Stimulated activated naive CD8-positive, alpha-beta T cell treated with anti-CD3 and anti-CD28 coated beads, Interleukin-15, amount 100 ng/mL, for 72 hours (primary cell): ENCODE measurements around the gene ADH7.
"Not testable (repeated sequence)": the region's sequence is repeated elsewhere in the genome, so short reads cannot be mapped to it uniquely, and the experiment has no call there.

Experiments
- ATAC-seq: fragments of 150-1000 bp; cut with Tn5 transposase; 2 replicates; pipeline ENCODE4 v1.10.0; 2021; ENCODE audit warnings: mild to moderate bottlenecking, moderate library complexity
- DNase-seq, 2 donors: peaks; one replicate each; pipeline ENCODE4 v3.0.0; 2021 to 2022
- H3K27ac Mint-ChIP-seq, 2 donors: one replicate each; pipeline ENCODE4 v1.8.0; 2022; ENCODE audit warnings: mild to moderate bottlenecking in 2 of 2, mixed read lengths in 2 of 2, moderate library complexity in 2 of 2
- H3K27me3 Mint-ChIP-seq: one replicate; pipeline ENCODE4 v1.8.0; 2022; ENCODE audit warnings: mixed read lengths
- H3K4me1 Mint-ChIP-seq: one replicate; pipeline ENCODE4 v1.8.0; 2022; ENCODE audit warnings: mild to moderate bottlenecking, mixed read lengths
- H3K4me3 Mint-ChIP-seq, 2 donors: one replicate each; pipeline ENCODE4 v1.8.0; 2022; ENCODE audit warnings: mild to moderate bottlenecking in 2 of 2, mixed read lengths in 2 of 2, moderate library complexity in 1 of 2
- H3K9me3 Mint-ChIP-seq, 2 donors: one replicate each; pipeline ENCODE4 v1.8.0; 2022; ENCODE audit warnings: mixed read lengths in 2 of 2

The ADH7 gene

GRCh38 chr4:99438405-99438780, 3.3 kb upstream of the ADH7 start:
- Mint-ChIP-seq H3K27ac (no peak overlapping the region), H3K27me3 (peaks cover 11% of the 10 kb centered on the region), H3K4me1 (no peaks in the 10 kb centered on the region), H3K9me3 (no peaks in the 10 kb centered on the region), H3K4me3 (no peak overlapping the region)
- DNase-seq (no peak), ATAC-seq (no peak)

GRCh38 chr4:99437723-99438404, 2.7 kb upstream of the ADH7 start:
- H3K4me1 Mint-ChIP-seq = no peaks in the 10 kb centered on the region
- H3K27ac Mint-ChIP-seq = no peak overlapping the region
- no peak for ATAC-seq
- H3K27me3 Mint-ChIP-seq = peaks cover 14% of the 10 kb centered on the region
- no peak for DNase-seq
- H3K9me3 Mint-ChIP-seq = no peaks in the 10 kb centered on the region
- no peak overlapping the region for H3K4me3 Mint-ChIP-seq

GRCh38 chr4:99436976-99437722, 2.0 kb upstream of the ADH7 start:
- Mint-ChIP-seq H3K4me1 (no peaks in the 10 kb centered on the region), H3K27ac (no peak overlapping the region), H3K4me3 (no peak overlapping the region), H3K9me3 (no peaks in the 10 kb centered on the region), H3K27me3 (peaks cover 17% of the 10 kb centered on the region)
- no peak for DNase-seq
- no peak for ATAC-seq

GRCh38 chr4:99436462-99436861, 1.3 kb upstream of the ADH7 start:
- ATAC-seq = no peak
- no peak overlapping the region for H3K27ac Mint-ChIP-seq
- H3K4me1 Mint-ChIP-seq = no peaks in the 10 kb centered on the region
- H3K4me3 Mint-ChIP-seq = no peak overlapping the region
- H3K27me3 Mint-ChIP-seq = peaks cover 21% of the 10 kb centered on the region
- DNase-seq = no peak
- H3K9me3 Mint-ChIP-seq = no peaks in the 10 kb centered on the region

GRCh38 chr4:99430106-99430505, 5.0 kb downstream of the ADH7 start:
- no peak overlapping the region for H3K4me3 Mint-ChIP-seq
- H3K27me3 Mint-ChIP-seq = peaks cover 12% of the 10 kb centered on the region
- ATAC-seq (no peak), DNase-seq (no peak)
- peaks cover 0 to under 1% of the 10 kb centered on the region in 2 donors for H3K9me3 Mint-ChIP-seq
- H3K4me1 Mint-ChIP-seq = no peaks in the 10 kb centered on the region
- no peak overlapping the region for H3K27ac Mint-ChIP-seq

GRCh38 chr4:99417125-99417524, 18.0 kb downstream of the ADH7 start:
- Mint-ChIP-seq H3K4me1 (no peaks in the 10 kb centered on the region), H3K27ac (no peak overlapping the region), H3K9me3 (peaks cover 4 to 7% of the 10 kb centered on the region in 2 donors), H3K4me3 (no peak overlapping the region), H3K27me3 (no peaks in the 10 kb centered on the region)
- DNase-seq (no peak), ATAC-seq (no peak)

- H3K4me1 Mint-ChIP-seq = not testable (repeated sequence)
Measured at GRCh38 chr4:99415762-99416161, 19.4 kb downstream of the ADH7 start.

GRCh38 chr4:99414902-99415301, 20.2 kb downstream of the ADH7 start:
- not testable (repeated sequence) for H3K27ac Mint-ChIP-seq, H3K9me3 Mint-ChIP-seq, H3K27me3 Mint-ChIP-seq, ATAC-seq, H3K4me1 Mint-ChIP-seq, H3K4me3 Mint-ChIP-seq, DNase-seq

More at GRCh38 chr4:99415762-99416161, 19.4 kb downstream of the ADH7 start:
- not testable (repeated sequence) for H3K9me3 Mint-ChIP-seq, H3K27ac Mint-ChIP-seq, H3K4me3 Mint-ChIP-seq, H3K27me3 Mint-ChIP-seq, ATAC-seq, DNase-seq

- Mint-ChIP-seq H3K9me3 (no peaks in the 10 kb centered on the region), H3K27ac (no peak overlapping the region), H3K27me3 (no peaks in the 10 kb centered on the region), H3K4me3 (no peak overlapping the region), H3K4me1 (no peaks in the 10 kb centered on the region)
- ATAC-seq = no peak
- DNase-seq = no peak
Measured at GRCh38 chr4:99414401-99414800, 20.7 kb downstream of the ADH7 start.

GRCh38 chr4:99413140-99413539, 22.0 kb downstream of the ADH7 start:
- DNase-seq (no peak), ATAC-seq (no peak)
- no peaks in the 10 kb centered on the region for H3K4me1 Mint-ChIP-seq
- H3K27me3 Mint-ChIP-seq = no peaks in the 10 kb centered on the region
- H3K9me3 Mint-ChIP-seq = no peaks in the 10 kb centered on the region
- H3K4me3 Mint-ChIP-seq = no peak overlapping the region
- no peak overlapping the region for H3K27ac Mint-ChIP-seq

GRCh38 chr4:99411041-99411440, 24.1 kb downstream of the ADH7 start:
- no peak overlapping the region for H3K27ac Mint-ChIP-seq
- DNase-seq = no peak
- no peaks in the 10 kb centered on the region for H3K9me3 Mint-ChIP-seq
- H3K4me3 Mint-ChIP-seq = no peak overlapping the region
- no peak for ATAC-seq
- no peaks in the 10 kb centered on the region for H3K27me3 Mint-ChIP-seq
- H3K4me1 Mint-ChIP-seq = no peaks in the 10 kb centered on the region

- DNase-seq = no peak
- peak; percentile 37 for ATAC-seq
- H3K4me1 Mint-ChIP-seq = peaks cover 6% of the 10 kb centered on the region
Measured at GRCh38 chr4:99410075-99410474, 25.1 kb downstream of the ADH7 start.

GRCh38 chr4:99408346-99408745, 26.8 kb downstream of the ADH7 start:
- Mint-ChIP-seq H3K4me3 (no peak overlapping the region), H3K9me3 (no peaks in the 10 kb centered on the region), H3K27ac (no peak overlapping the region), H3K4me1 (peaks cover 24% of the 10 kb centered on the region), H3K27me3 (no peaks in the 10 kb centered on the region)
- DNase-seq (no peak), ATAC-seq (no peak)

More at GRCh38 chr4:99410075-99410474, 25.1 kb downstream of the ADH7 start:
- Mint-ChIP-seq H3K9me3 (no peaks in the 10 kb centered on the region), H3K4me3 (no peak overlapping the region), H3K27me3 (no peaks in the 10 kb centered on the region), H3K27ac (peak overlapping the region in 1 of 2 donors; percentile 38)

GRCh38 chr4:99405433-99406115, 29.6 kb downstream of the ADH7 start:
- Mint-ChIP-seq H3K4me3 (no peak overlapping the region), H3K9me3 (no peaks in the 10 kb centered on the region), H3K4me1 (peaks cover 26% of the 10 kb centered on the region), H3K27ac (no peak overlapping the region), H3K27me3 (no peaks in the 10 kb centered on the region)
- DNase-seq = peak; percentile 44 to 53
- ATAC-seq = no peak

- H3K27me3 Mint-ChIP-seq = no peaks in the 10 kb centered on the region
- no peaks in the 10 kb centered on the region for H3K9me3 Mint-ChIP-seq
- ATAC-seq = peak; percentile 95
- DNase-seq = peak; percentile 33 to 63
- H3K4me3 Mint-ChIP-seq = peak overlapping the region in 1 of 2 donors; percentile 17
- H3K27ac Mint-ChIP-seq = peak overlapping the region in 1 of 2 donors; percentile 77
- peaks cover 26% of the 10 kb centered on the region for H3K4me1 Mint-ChIP-seq
Measured at GRCh38 chr4:99404595-99405287, 30.4 kb downstream of the ADH7 start.
